ENCODE results near the gene MCRIP1.

Gene MCRIP1

DNA sequence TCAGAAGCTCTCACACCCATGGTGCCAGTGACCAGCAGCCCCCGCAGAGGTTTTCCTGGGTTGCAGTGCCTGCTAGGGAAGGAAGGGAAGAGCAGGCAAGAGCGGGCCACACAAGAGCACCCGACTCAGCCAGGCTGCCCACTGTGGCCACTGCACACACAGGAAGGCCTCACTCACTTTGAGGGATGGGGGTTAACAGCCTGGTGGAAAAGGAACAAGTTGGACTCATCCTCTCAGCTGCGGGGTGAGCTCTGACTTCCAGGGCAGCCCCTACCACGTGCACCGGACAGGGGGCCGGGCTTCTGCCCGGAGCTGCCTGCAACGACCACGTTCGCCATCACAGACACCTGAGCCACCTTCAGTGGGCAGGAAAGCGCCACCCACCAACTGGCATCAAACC is 19.1 kb upstream of the MCRIP1 start:
- Histone ChIP-seq H3K4me3 (ENCODE audit: low read depth, low read length, poor library complexity, severe bottlenecking) (no peak overlapping the region), H3K4me2 (ENCODE audit: low read length) (no peak overlapping the region), H4K20me1 (ENCODE audit: insufficient read depth, low read length) (no peaks in the 10 kb centered on the region), H3K9ac (ENCODE audit: low read length) (no peak overlapping the region), H3K9me2 (ENCODE audit: low read depth, low read length) (no peaks in the 10 kb centered on the region), H3F3A (ENCODE audit: insufficient read depth, low read length) (no peaks in the 10 kb centered on the region), H3K79me2 (ENCODE audit: insufficient read depth, low read length) (no peaks in the 10 kb centered on the region), H3K36me3 (ENCODE audit: insufficient read depth, low read length) (peaks cover 72% of the 10 kb centered on the region), H2AFZ (ENCODE audit: low read length) (no peak overlapping the region), H3K27me3 (ENCODE audit: insufficient read depth, low read length) (no peaks in the 10 kb centered on the region), H3K4me1 (ENCODE audit: insufficient read depth, low read length, severe bottlenecking) (no peaks in the 10 kb centered on the region), H3K27ac (ENCODE audit: low read depth, low read length, poor library complexity, severe bottlenecking) (no peak overlapping the region), H3K9me3 (ENCODE audit: low read length) (no peaks in the 10 kb centered on the region)
- TF ChIP-seq, protein P1, sequence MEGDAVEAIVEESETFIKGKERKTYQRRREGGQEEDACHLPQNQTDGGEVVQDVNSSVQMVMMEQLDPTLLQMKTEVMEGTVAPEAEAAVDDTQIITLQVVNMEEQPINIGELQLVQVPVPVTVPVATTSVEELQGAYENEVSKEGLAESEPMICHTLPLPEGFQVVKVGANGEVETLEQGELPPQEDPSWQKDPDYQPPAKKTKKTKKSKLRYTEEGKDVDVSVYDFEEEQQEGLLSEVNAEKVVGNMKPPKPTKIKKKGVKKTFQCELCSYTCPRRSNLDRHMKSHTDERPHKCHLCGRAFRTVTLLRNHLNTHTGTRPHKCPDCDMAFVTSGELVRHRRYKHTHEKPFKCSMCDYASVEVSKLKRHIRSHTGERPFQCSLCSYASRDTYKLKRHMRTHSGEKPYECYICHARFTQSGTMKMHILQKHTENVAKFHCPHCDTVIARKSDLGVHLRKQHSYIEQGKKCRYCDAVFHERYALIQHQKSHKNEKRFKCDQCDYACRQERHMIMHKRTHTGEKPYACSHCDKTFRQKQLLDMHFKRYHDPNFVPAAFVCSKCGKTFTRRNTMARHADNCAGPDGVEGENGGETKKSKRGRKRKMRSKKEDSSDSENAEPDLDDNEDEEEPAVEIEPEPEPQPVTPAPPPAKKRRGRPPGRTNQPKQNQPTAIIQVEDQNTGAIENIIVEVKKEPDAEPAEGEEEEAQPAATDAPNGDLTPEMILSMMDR (IDR thresholded peaks at IDR 0.05; ENCODE audit: low read length) = no peak
- no peak for TF ChIP-seq EZH2 (IDR thresholded peaks at IDR 0.05; ENCODE audit: borderline replicate concordance, low read length)

GRCh38 chr17:81851423-81851822 is 18.3 kb upstream of the MCRIP1 start:
- Histone ChIP-seq H2AFZ (ENCODE audit: low read length) (no peak overlapping the region), H3K79me2 (ENCODE audit: insufficient read depth, low read length) (no peaks in the 10 kb centered on the region), H3F3A (ENCODE audit: insufficient read depth, low read length) (no peaks in the 10 kb centered on the region), H3K9me2 (ENCODE audit: low read depth, low read length) (no peaks in the 10 kb centered on the region), H4K20me1 (ENCODE audit: insufficient read depth, low read length) (no peaks in the 10 kb centered on the region), H3K4me3 (ENCODE audit: low read depth, low read length, poor library complexity, severe bottlenecking) (no peak overlapping the region), H3K4me2 (ENCODE audit: low read length) (no peak overlapping the region), H3K27me3 (ENCODE audit: insufficient read depth, low read length) (no peaks in the 10 kb centered on the region), H3K4me1 (ENCODE audit: insufficient read depth, low read length, severe bottlenecking) (no peaks in the 10 kb centered on the region), H3K27ac (ENCODE audit: low read depth, low read length, poor library complexity, severe bottlenecking) (no peak overlapping the region), H3K9me3 (ENCODE audit: low read length) (no peaks in the 10 kb centered on the region), H3K36me3 (ENCODE audit: insufficient read depth, low read length) (peaks cover 75% of the 10 kb centered on the region), H3K9ac (ENCODE audit: low read length) (no peak overlapping the region)
- TF ChIP-seq, protein P1 (IDR thresholded peaks at IDR 0.05; ENCODE audit: low read length) = no peak
- TF ChIP-seq EZH2 (IDR thresholded peaks at IDR 0.05; ENCODE audit: borderline replicate concordance, low read length) = no peak

DNA sequence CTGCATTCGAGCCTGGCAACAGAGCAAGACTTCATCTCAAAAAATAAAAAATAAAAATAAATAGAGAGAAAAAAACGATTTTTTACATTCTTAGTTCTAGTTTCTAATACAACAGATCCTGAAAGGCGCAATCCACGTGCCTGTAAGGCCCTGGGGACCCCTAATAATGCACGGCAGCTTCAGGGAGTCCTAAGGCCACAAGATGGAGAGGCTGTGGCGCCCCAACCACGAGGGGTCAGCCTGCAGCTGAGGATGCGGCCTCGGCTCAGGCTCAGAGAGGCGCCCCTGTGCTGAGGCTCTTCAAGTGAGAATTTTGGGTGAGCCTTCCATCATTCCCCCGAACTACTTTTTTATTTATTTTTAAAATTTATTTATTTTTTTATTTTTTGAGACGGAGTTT is 16.4 kb upstream of the MCRIP1 start:
- H3F3A ChIP-seq (ENCODE audit: insufficient read depth, low read length) = no peaks in the 10 kb centered on the region
- no peaks in the 10 kb centered on the region for H3K27me3 ChIP-seq (ENCODE audit: insufficient read depth, low read length)
- H3K27ac ChIP-seq (ENCODE audit: low read depth, low read length, poor library complexity, severe bottlenecking) = no peak overlapping the region
- H3K79me2 ChIP-seq (ENCODE audit: insufficient read depth, low read length) = no peaks in the 10 kb centered on the region
- no peak overlapping the region for H2AFZ ChIP-seq (ENCODE audit: low read length)
- peaks cover 77% of the 10 kb centered on the region for H3K36me3 ChIP-seq (ENCODE audit: insufficient read depth, low read length)
- no peak overlapping the region for H3K9ac ChIP-seq (ENCODE audit: low read length)
- H3K9me2 ChIP-seq (ENCODE audit: low read depth, low read length) = no peaks in the 10 kb centered on the region
- H3K4me2 ChIP-seq (ENCODE audit: low read length) = no peak overlapping the region
- no peaks in the 10 kb centered on the region for H3K9me3 ChIP-seq (ENCODE audit: low read length)
- no peak for TF ChIP-seq EZH2 (IDR thresholded peaks at IDR 0.05; ENCODE audit: borderline replicate concordance, low read length)
- TF ChIP-seq, protein P1 (IDR thresholded peaks at IDR 0.05; ENCODE audit: low read length) = no peak
- H3K4me1 ChIP-seq (ENCODE audit: insufficient read depth, low read length, severe bottlenecking) = no peaks in the 10 kb centered on the region
- no peaks in the 10 kb centered on the region for H4K20me1 ChIP-seq (ENCODE audit: insufficient read depth, low read length)
- H3K4me3 ChIP-seq (ENCODE audit: low read depth, low read length, poor library complexity, severe bottlenecking) = no peak overlapping the region

Data from OCI-LY1 (cell line).